SH-SY5Y (cell line): Measurements from ENCODE around the gene LIPG.

ENCODE experiments used
- GATA2 ChIP-seq: IDR thresholded peaks from 2 replicates; pipeline ENCODE4 v1.6.1; 2011; ENCODE audit warnings: mild to moderate bottlenecking, low read depth, low read length
- GATA3 ChIP-seq: IDR thresholded peaks from 2 replicates; pipeline ENCODE4 v1.6.1; 2011; ENCODE audit warnings: low read depth, mild to moderate bottlenecking, low read length, moderate library complexity

GRCh38 chr18:49617865-49618264 is 56.0 kb downstream of the LIPG start:
- TF ChIP-seq GATA3 (no peak), GATA2 (no peak)
